ENCODE measurements around the gene DOCK1.

DOCK1 gene

DNA sequence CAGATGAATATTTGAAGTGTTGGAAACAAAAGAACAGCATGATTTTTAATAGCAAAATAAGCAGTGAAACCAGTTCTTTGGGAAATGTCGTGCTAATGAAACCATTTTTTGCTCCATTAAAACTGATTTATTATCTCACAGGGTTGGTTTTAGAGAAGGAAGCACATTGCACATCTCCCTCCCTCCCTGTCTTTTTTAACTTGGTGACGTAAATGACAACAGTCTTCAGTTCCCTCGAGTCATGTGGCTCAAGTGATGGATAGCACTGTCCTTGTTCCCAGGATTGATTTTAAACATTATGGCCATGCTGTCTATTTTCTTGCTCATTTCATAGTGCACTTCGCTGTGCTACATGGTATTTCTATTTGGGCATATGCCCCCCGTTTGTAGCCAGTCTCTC is 105.9 kb downstream of the DOCK1 start:
- DNase-seq (ENCODE audit: low read depth): no peak

DNA sequence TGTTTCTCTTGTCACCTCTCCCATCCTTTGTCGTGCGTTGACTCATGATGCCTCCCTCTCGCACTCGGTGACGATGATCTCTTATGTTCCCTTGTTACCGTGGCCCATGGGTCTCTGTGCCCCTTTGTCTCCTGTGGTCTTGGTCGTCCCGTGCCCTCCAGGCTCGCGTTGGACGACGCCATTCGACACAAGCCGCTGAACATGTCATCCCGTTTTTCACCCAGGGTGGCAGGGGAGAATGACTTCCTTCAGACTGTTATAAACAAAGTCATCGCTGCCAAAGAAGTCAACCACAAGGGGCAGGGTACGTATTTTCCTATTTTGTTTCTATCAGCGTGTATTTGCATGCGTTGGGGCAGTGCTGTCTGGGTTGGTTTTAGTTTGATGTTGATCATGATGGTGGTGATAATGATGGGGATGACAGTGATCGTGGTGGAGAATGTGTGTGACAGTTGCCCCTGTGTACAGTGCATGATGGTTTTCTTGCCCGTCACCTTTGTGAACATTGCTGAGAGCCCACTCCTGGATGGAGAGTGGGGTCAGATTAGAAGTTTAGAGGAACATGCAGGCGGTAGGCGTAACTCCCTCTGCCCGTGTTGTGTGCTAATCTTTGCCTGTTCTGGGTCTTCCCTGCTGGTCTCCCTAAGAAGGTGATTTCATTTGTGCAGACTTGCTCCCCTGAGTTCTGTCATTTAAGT is 107.0 kb downstream of the DOCK1 start:
- no peak for DNase-seq (ENCODE audit: low read depth)

DNA sequence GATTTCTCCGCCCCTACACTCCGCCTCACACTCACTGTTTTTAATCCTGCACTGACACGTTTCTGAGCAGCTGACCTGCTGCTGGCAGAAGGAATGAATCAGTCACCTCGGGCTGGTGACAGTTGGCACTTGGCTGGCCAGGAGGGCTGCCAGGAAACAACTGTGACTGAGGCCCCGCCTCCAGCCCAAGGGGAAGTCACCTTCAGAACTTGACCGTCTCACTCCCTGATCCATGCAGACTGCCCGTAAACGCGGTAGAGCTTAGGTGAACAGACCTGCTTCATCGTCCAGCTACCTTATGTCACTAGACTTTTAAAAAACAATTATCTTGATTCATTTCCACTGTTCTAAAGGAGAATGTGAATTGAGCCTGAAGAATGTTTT is 107.5 kb downstream of the DOCK1 start:
- DNase-seq (ENCODE audit: low read depth): no peak

DNA sequence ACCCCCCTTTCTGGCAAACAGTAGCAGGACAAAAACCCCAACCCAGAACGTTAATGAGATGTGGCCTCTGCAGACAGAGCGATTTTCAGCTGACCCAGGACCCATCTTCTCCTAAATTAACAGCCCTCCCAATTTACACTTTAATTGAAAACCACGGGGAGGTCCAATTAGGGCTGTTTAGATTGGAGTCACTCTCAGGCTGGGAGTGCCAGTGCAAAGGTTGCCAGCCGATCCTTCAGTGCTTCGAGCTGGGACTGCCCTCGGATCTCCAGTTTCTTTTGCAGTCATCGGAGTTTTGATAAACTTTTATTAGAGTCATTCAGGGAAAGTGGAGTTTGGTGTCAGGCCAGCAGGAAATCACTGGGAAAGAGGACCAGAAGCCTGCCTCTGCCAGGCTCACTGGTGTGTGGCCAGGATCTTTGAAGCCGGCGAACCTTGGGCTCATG is 108.0 kb downstream of the DOCK1 start:
- DNase-seq (ENCODE audit: low read depth): no peak

DNA sequence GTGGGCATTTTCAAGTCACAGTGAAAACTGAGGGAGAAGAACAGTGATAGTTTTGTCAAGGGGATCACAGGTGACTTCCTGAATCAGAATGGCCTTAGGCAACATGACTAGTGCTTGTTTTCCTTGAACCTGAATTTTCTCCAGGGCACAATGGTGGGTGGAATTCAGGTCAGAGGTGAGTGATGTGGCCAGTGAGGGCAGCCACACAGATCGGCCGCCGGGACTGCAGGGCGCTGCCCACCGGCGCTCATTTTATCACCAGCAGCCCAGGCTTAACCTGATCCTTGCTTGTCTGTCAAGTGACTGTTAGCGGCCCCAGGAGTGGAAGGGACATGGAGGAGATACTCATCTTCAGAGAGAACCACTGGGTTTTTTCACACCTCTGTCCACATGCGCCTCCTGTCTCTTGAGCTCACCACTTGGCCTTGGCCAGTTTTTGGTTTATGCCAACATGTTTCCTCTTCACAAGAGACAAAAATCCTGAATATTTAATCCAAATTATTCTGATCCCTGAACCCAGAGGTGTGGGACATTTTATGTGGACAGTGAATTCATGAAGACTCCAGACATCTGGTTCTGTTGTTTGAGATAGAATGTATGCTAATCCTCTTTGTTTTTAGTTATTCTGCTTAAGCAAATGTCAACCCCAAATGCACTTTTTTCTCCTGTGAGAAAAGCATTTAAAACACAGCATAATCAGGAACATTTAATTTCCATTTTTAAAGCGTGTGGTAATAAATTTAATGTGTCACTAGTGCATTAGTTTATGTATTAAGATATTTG is 108.7 kb downstream of the DOCK1 start:
- DNase-seq (ENCODE audit: low read depth): no peak

DNA sequence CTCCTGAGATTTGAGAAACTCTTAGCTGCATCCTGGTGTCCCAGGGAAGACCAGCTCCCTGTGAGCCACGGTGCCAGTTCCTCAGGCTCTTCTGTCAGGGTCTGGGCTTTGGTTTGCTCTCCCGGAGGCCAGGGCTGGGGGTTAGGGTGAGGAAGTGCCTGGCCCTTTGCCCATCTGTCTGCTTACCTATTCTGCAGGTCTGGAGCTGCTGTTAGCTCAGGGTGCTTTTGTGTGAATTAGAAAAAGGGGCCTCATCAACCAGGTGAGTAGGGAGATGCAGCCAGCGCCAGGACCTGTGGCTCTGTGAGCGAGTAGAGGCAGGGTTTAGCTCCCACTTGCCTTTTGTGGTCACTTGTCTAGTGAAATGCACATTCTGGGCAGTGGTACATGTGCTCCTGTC is 109.4 kb downstream of the DOCK1 start:
- no peak for DNase-seq (ENCODE audit: low read depth)

DNA sequence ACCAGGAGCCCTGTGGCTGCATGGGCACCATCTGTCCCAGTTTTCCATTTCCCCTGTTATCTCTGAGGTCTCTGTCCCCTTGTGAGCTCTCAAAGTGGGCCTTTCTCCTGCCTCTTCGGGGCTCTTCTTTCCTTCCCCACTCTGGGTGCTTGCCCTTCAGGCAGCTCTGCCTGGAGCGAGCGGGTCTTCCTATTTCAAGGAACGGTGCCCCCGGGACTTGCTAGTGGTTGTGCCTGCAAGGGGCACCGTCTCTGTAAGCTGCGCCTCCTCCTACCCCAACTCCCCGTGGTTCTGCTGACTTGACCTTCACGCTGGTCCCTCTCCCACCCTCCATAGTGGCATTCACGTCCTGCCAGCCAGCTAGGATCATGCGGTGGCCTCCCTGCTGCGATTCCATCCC is 110.1 kb downstream of the DOCK1 start:
- DNase-seq (ENCODE audit: low read depth): no peak

DNA sequence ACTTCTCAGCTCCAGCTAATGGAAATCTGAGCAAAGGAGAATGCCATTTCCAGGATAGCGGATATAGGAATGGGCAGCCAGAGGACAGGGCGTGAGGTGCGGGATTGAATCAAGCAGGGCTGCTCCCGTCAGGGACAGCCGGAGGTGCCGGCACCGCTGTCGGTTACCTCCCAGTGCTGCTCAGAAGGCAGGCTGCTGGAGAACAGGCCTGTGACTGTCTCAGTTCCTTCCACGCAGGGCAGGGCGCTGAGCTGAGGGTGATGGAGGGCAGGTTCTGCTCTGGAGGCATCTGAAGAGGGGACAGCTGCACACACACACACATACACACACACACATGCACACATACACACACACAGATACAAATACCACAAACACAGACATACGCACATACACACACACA is 111.1 kb downstream of the DOCK1 start:
- DNase-seq (ENCODE audit: low read depth): no peak

DNA sequence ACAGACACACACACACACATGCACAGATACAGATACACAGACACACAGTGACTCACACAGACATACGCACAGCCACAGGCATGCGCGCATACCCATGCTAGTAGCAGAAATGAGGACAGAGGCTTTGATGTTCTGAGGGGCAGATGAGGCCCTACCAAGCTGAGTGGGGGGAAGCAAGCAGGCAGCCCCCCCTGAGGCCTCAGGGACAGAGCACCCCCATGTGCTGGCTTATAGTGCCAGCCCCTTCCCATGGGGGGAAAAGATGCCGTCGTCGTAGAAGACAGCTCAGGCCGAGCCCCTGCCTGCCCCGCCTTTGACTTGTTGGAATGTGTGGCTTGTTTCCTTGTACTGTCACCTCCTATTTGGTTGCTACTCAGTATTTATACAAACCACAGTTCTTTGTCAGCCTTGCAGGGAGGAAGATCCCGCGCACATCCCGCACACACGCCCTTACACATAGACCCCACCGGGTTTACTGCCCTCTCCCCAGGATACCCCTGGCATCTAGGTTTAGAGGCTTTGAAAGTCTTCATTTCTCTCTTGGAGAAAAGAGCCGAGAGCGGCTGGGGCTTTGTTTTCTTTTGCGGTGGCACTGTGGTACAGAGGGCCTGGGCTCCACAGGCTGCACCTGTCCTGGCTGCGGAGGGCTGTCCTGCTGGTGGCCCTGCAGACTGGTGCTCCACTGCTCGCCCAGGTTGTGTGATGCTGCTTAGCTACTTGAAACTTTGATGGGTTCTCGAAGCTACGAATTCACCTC is 112.5 kb downstream of the DOCK1 start:
- DNase-seq (ENCODE audit: low read depth): no peak

DNA sequence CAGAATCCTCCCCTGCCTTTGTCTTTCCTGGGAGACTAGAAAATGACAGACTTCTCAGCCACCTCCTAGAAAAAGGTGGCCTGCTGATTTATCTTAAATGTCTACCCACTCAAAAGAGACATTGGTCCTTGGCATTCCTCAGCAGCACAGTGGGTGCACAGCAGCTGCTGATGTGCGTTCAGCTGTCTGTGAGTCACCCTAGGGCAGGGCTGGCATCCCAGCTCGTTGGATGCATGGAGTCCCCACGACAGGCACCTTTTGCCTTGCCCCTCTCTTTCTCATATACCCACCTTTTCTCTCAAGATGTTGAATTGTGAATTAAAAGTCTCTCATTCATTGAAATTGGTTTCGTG is 113.0 kb downstream of the DOCK1 start:
- DNase-seq (ENCODE audit: low read depth): no peak

DNA sequence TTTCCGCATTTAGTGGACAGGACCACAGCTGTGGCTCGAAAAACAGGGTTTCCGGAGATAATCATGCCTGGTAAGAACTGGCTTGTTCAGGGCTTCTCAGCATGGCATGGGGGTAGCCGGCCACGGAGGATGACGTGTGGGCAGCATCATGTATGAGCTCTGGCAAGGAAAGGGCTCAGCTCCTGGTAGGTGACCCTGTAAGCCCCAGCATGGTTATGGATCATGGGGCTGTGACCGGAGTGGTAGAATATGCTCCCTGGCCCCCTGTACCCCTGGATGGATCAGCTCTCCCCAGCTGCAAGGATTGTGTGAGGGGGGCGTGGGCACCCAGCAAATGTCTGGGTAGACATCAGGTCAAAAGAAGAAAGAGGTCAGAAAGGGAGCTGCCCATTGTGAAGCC is 113.5 kb downstream of the DOCK1 start:
- no peak for DNase-seq (ENCODE audit: low read depth)

DNA sequence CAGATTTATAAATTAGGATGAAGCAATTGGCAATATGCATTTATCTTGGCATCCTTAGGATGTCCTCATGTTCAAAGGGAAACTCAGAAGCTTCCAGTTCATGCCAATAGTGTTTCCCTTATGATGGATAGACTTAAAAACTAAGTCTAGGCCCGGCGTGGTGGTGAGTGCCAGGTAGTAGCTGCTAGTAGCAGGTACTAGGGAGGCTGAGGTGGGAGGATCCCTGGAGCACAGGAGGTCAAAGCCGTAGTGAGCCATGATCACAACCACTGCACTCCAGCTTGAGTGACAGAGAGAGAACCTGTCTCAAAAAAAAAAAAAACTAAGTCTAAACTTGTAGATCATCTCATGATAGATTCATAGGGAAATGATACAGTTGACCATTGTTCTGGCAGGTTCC is 115.0 kb downstream of the DOCK1 start:
- DNase-seq (ENCODE audit: low read depth): no peak

DNA sequence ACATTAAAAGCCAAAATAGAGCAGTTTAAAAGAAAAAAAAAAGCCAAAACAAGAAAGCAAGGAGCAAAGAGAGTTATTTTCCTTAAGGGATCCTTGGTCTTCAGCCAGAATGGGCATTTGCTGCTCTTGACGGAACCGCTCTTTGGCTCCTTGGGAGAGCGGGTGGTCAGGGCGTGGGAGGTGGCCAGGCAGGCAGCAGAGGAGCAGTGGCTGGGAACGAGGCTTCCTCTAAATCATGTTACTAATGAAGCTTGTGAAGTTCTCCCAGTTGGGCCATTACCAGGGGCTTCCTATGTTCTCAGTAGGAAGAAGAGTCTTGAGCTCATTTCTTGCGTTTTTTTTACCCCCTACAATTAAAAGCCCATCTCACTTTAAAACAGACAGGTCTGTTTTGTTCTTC is 116.6 kb downstream of the DOCK1 start:
- DNase-seq (ENCODE audit: low read depth): no peak

DNA sequence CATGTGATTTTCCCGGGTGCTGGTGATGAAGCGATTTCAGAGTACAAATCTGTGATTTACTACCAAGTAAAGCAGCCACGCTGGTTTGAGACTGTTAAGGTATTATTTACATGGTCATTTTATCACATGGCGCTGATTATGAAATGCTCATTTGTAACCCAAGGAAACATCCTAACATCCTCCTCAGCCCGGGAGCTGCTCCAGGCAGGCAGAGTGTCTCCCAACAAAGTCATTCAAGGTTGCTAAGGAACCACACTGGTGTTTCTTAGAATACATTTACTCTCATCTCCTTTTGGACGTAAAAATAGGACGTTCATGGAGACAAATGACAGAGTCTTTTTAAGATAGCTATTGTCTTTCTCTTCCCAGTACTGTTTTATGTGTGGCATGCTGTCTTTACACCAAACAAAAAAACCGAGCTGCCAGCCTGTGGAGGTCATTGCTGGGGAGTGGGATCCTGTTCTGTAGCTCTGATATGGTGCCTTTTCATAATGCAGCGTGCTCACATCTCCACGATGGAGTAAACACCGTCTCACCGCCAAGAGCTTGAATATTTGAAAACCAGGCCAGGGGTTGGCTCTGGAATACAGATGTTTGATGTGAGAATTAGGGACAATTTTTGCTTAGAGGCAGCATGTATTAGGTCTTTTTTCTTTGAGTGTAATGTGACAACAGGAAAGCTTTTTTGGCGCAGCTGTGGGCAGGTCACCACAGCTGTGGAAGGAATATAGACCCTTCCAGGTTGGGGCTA is 119.6 kb downstream of the DOCK1 start:
- no peak for DNase-seq (ENCODE audit: low read depth)

DNA sequence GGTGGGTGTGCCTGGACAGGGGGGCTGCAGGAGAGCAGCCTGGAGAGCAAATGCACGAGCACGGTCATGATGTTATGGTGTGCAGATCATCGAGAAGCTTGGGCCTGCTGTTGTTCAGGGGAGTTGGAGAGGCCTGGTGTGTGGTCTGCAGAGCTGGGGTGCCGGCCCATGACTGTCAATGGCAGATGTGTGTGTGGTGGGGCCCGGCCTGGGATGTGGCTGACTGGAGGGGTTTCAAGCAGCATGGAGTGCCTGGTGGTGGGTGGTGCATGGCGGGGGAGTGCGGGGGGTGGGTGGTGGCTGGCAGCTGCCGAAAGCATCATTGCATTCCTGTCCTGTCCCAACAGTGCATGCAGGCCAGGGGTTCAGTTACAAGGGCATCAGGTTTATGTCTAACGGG is 122.6 kb downstream of the DOCK1 start:
- DNase-seq (ENCODE audit: low read depth): no peak

DNA sequence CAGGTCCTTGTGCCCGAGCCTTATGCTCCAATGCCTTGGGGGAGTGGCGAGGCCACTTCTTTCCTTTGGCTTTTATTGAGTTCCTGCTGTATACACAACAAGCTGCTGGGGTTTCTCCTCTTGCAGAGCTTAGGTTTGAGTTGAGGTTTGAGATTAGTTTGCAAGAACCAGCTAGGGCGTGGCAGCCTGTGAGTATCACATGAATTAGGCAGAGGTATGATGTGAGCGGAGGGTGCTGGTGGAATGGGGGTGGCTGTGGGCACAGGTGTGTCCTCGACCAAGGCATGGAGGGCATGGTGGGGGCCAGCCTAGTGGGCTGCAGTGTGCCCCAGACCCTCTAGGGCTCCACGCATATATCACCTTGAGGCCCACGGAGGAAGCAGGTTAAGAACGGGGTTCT is 123.3 kb downstream of the DOCK1 start:
- no peak for DNase-seq (ENCODE audit: low read depth)

DNA sequence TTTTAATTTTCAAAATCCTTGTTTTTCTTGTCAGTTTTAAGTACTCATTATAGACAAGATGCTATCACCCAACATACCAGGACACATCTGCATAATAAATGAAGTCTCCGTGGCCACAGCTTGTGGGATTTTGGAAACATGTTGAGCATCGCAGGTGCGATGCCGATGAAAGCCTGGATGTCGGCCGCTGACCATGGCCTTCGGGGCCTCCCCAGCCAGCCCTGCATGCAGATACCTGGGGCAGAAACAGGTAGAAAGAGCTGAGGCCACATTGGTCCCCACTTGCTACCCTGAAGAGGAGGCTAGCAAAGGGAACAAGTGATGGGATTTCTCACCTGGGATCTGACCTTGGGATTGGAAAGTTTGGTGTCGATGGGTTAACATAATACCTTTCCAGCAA is 123.8 kb downstream of the DOCK1 start:
- no peak for DNase-seq (ENCODE audit: low read depth)

DNA sequence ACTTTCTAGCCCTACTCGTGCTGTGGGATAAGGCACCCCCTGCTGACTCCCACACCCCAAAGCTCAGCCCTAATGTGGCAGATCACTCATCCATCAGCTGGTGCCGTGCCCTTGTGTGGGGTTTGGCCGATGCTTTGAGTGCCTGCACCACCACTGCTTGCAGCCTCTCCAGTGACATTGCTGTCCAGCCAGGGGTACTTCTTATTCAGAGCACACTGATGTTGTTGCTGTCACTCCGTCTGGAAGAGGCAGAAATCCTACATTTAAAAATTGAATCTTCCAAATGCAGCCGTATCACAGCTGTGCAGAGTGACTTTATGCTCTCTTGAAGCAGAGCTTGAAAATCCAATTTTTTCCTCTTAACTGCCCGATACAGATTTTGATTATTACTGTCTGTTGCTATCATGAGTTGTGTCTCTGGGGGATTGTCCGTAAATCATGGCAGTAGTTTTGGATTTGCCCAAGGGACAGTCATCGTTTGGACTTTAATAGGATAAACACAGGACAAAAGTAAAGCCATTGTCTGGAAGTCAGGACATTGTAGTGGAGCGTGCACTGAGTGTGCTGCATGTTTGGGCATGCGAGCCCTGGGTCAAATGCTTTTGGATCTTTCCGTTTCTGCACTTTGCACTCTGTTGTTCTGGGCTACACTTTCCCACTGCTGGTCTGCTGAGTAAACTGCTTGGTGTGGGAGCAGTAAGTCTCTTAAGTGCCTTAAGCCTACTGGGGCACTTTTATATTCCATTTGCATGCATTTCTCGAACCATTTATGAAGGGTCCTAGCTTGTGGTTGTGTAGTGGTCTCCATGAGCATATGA is 128.2 kb downstream of the DOCK1 start:
- no peak for DNase-seq (ENCODE audit: low read depth)

DNA sequence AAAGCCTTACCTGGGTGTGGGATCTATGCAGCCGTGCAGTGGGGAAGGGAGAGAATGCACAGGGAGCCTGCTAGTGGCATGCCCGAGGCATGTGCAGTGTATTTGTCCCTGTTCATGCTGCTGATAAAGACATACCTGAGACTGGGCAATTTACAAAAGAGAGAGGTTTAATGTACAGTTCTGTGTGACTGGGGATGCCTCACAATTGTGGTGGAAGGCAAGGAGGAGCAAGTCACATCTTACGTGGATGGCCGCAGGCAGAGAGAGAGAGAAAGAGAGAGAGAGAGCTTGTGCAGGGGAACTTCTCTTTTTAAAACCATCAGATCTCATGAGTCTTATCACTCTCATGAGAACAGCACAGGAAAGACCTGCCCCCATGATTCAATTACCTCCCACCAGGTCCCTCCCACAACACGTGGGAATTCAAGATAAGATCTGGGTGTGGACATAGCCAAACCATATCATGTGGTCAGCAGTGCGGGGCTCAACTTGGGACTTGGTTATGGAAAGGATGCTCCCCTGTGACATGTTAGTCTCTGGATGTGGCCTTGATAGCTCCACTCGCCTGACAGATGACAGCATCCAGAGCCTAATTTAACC is 128.9 kb downstream of the DOCK1 start:
- DNase-seq (ENCODE audit: low read depth): no peak

DNA sequence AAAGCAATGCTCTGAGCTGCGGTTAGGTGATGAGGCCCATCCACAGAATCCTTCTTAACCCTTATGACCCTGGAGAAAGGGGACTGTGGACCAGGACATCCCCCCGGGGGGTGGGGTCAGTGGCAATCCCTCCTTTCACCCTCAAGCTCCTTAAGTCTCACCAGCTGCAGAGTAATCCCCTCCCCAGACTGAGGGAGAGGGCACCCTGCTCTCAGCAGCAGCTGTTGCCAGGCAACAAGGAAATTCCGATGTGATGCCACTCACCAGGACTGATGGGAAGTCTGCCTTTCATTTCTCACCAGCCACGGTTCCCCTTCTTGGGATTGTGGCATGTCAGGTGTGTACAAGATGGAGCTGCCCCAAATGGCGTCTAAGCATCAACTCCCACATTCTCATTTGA is 129.6 kb downstream of the DOCK1 start:
- no peak for DNase-seq (ENCODE audit: low read depth)

DNA sequence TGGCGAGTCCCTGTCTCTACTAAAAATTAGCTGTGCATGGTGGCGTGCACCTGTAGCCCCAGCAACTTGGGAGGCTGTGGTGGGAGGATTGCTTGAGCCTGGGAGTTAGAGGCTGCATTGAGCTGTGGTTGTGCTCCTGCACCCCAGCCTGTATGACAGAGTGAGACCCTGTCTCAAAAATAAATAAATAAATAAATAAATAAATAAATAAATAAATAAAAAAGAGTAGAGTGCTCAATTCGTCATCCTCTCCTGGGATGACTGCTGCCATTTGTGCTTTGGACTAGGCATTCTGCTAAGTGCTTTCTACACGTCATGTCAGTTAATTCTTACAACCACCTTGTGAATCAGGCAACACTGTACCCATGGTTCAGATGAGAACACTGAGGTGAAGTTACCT is 130.6 kb downstream of the DOCK1 start:
- no peak for DNase-seq (ENCODE audit: low read depth)

Data from T follicular helper cell (primary cell).